ENCODE measurements around the gene HOXA9. TPM values are rescaled to one million over a fixed set of nuclear protein-coding genes. Genes with fewer than 3 reads are reported as not detected.

Gene HOXA9
- total RNA-seq, 2 donors from 2014 or later = 2.4 TPM; not detected in 1

DNA sequence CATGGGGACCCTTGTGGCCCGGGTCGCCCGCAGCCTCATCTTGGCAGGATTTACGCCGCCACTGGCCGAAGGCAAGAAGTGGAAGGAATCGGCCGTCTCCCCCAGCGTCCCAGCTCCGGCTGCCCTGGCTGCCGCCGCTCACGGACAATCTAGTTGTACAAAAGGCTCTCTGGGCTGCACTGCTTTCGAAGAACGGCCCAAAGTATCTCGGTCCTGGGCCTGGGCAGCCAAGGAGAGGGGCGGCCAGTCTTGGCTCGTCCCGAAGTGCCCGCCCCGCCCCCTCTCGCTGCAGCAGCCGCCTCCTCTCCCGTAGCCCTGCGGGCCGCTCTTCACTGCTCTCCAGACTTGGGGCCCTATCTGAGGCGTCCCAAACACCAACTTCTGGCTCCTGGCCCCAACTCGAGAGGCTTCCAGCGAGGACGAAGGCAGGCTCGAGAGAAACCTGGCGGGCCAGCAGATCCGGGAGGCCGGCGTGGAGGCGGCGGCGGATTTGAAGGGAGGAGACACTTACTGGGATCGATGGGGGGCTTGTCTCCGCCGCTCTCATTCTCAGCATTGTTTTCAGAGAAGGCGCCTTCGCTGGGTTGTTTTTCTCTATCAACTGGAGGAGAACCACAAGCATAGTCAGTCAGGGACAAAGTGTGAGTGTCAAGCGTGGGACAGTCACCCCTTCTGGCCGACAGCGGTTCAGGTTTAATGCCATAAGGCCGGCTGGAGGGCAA, 809 bp downstream of the HOXA9 start:
- H3K27me3 Mint-ChIP-seq = peaks cover 49 to 52% of the 10 kb centered on the region in 2 donors
- DNase-seq (ENCODE audit: low spot score) (peak; percentile 56), ATAC-seq (peak in 1 of 2 donors; percentile 4)
- H3K27ac Mint-ChIP-seq = no peak overlapping the region
- no peaks in the 10 kb centered on the region for H3K9me3 Mint-ChIP-seq
- H3K36me3 Mint-ChIP-seq = peaks cover 6% of the 10 kb centered on the region
- H3K4me1 Mint-ChIP-seq (ENCODE audit: low read depth in 2 of 2) = peaks cover 32% of the 10 kb centered on the region in 2 donors
- peak overlapping the region; percentile 71 for H3K4me3 Mint-ChIP-seq

DNA sequence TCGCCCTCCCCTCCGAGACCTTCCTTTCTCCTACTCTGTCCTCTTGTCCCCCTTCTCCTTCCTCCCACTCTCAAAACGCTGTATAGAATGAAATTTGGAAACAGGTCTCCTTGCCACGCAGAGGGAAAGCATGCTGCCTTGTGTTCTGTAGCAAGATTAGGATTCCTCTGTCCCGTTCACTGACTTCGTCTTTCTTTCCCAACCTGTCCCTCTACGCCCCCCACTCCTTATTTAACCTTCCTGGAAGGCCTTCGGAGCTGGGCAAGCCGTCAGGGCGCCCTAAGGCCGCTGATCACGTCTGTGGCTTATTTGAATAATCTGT, 1.3 kb downstream of the HOXA9 start:
- ATAC-seq = no peak
- peak overlapping the region; percentile 71 for H3K4me3 Mint-ChIP-seq
- no peak overlapping the region for H3K27ac Mint-ChIP-seq

GRCh38 chr7:27163288-27164044, 1.9 kb downstream of the HOXA9 start:
- ATAC-seq (no peak), DNase-seq (ENCODE audit: low spot score) (no peak)
- Mint-ChIP-seq H3K4me3 (peak overlapping the region; percentile 71), H3K4me1 (ENCODE audit: low read depth in 2 of 2) (peaks cover 27% of the 10 kb centered on the region in 2 donors), H3K27ac (no peak overlapping the region), H3K27me3 (peaks cover 51 to 55% of the 10 kb centered on the region in 2 donors), H3K36me3 (peaks cover 1% of the 10 kb centered on the region), H3K9me3 (no peaks in the 10 kb centered on the region)

More for the DNA sequence above, 1.3 kb downstream of the HOXA9 start:
- H3K4me1 Mint-ChIP-seq (ENCODE audit: low read depth in 2 of 2) = peaks cover 32 to 33% of the 10 kb centered on the region in 2 donors
- H3K9me3 Mint-ChIP-seq = no peaks in the 10 kb centered on the region
- H3K27me3 Mint-ChIP-seq = peaks cover 53 to 55% of the 10 kb centered on the region in 2 donors
- peaks cover 6% of the 10 kb centered on the region for H3K36me3 Mint-ChIP-seq
- DNase-seq (ENCODE audit: low spot score) = no peak

- no peak overlapping the region for H3K27ac Mint-ChIP-seq
- H3K27me3 Mint-ChIP-seq = peaks cover 52 to 59% of the 10 kb centered on the region in 2 donors
- no peaks in the 10 kb centered on the region for H3K36me3 Mint-ChIP-seq
- H3K4me3 Mint-ChIP-seq = no peak overlapping the region
- H3K4me1 Mint-ChIP-seq (ENCODE audit: low read depth in 2 of 2) = peaks cover 32 to 33% of the 10 kb centered on the region in 2 donors
- no peaks in the 10 kb centered on the region for H3K9me3 Mint-ChIP-seq
- ATAC-seq (no peak), DNase-seq (ENCODE audit: low spot score) (no peak)
These were observed 2.6 kb downstream of the HOXA9 start for GRCh38 chr7:27162561-27163287.

GRCh38 chr7:27161721-27162560, 3.4 kb downstream of the HOXA9 start:
- no peaks in the 10 kb centered on the region for H3K36me3 Mint-ChIP-seq
- ATAC-seq (no peak), DNase-seq (ENCODE audit: low spot score) (no peak)
- H3K27ac Mint-ChIP-seq = no peak overlapping the region
- H3K4me1 Mint-ChIP-seq (ENCODE audit: low read depth in 2 of 2) = peaks cover 30 to 31% of the 10 kb centered on the region in 2 donors
- no peak overlapping the region for H3K4me3 Mint-ChIP-seq
- H3K9me3 Mint-ChIP-seq = no peaks in the 10 kb centered on the region
- H3K27me3 Mint-ChIP-seq = peaks cover 53 to 59% of the 10 kb centered on the region in 2 donors

GRCh38 chr7:27161214-27161720, 4.1 kb downstream of the HOXA9 start:
- no peak overlapping the region for H3K27ac Mint-ChIP-seq

DNA sequence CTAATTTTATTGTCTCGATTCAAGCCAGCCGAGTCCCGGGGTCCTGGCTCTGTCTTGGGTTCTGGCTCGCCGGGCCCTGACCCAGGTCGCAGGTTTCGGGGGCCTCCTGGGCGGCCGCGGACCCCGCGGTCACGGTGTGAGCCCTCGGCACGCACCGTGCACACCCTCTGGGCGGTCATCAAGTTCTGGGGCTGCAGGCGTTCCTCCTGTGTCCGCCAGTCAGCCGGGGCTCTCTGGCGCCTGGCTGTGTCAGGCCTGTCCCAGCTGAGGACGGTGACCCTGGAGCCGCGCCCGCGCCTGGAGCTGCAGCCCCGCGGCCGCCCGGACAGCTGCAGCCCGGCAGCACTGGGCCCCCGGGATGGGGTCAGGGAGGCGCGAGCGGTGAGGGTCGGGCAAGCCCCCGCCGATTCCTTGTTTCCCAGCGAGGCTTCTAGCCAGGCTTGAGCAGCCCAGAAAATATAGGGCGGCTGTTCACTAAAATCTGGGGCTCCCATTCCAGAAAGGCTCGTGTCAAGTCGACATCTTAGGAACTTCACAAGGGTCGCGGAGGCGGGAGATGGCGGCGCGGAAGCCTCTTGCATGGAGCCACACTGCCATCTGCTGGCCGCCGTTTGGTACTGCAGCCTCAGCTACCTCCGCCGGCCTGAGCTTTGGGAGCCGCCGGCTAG, 4.7 kb downstream of the HOXA9 start:
- DNase-seq (ENCODE audit: low spot score) = peak; percentile 84

More at GRCh38 chr7:27161214-27161720, 4.1 kb downstream of the HOXA9 start:
- H3K4me1 Mint-ChIP-seq (ENCODE audit: low read depth in 2 of 2) = peaks cover 29 to 35% of the 10 kb centered on the region in 2 donors
- no peaks in the 10 kb centered on the region for H3K9me3 Mint-ChIP-seq
- peak overlapping the region; percentile 79 for H3K4me3 Mint-ChIP-seq
- no peaks in the 10 kb centered on the region for H3K36me3 Mint-ChIP-seq
- DNase-seq (ENCODE audit: low spot score) (no peak), ATAC-seq (no peak)
- peaks cover 54 to 56% of the 10 kb centered on the region in 2 donors for H3K27me3 Mint-ChIP-seq

DNA sequence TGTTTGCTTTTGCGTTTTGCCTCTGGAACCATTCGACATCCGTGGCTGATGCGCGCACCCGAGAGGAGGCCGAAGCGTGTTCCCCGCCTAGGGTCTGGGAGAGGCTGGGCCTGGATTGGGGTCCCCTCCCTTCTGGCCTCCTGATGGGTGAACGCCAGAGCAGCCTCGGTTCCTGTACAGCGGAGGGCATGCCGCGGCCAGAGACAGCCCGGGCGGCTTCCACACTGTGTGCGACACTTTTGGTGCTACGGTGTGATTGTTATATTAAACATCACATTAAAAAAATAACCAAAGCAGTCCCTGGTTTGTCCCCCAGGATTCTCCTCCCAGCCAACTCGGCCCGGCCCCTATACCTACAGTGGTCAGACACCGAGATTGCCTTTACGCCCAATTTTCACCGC, 5.2 kb downstream of the HOXA9 start:
- Mint-ChIP-seq H3K36me3 (no peaks in the 10 kb centered on the region), H3K9me3 (no peaks in the 10 kb centered on the region), H3K4me1 (ENCODE audit: low read depth in 2 of 2) (peaks cover 30 to 36% of the 10 kb centered on the region in 2 donors), H3K27ac (no peak overlapping the region), H3K27me3 (peaks cover 56 to 58% of the 10 kb centered on the region in 2 donors), H3K4me3 (peak overlapping the region; percentile 69)
- ATAC-seq (peak; percentile 22 to 24), DNase-seq (ENCODE audit: low spot score) (peak; percentile 60)

More for the DNA sequence above, 4.7 kb downstream of the HOXA9 start:
- Mint-ChIP-seq H3K4me1 (ENCODE audit: low read depth in 2 of 2) (peaks cover 28 to 36% of the 10 kb centered on the region in 2 donors), H3K36me3 (no peaks in the 10 kb centered on the region), H3K27ac (no peak overlapping the region), H3K27me3 (peaks cover 55% of the 10 kb centered on the region in 2 donors), H3K4me3 (peak overlapping the region; percentile 79), H3K9me3 (no peaks in the 10 kb centered on the region)
- ATAC-seq = peak; percentile 71 to 80

DNA sequence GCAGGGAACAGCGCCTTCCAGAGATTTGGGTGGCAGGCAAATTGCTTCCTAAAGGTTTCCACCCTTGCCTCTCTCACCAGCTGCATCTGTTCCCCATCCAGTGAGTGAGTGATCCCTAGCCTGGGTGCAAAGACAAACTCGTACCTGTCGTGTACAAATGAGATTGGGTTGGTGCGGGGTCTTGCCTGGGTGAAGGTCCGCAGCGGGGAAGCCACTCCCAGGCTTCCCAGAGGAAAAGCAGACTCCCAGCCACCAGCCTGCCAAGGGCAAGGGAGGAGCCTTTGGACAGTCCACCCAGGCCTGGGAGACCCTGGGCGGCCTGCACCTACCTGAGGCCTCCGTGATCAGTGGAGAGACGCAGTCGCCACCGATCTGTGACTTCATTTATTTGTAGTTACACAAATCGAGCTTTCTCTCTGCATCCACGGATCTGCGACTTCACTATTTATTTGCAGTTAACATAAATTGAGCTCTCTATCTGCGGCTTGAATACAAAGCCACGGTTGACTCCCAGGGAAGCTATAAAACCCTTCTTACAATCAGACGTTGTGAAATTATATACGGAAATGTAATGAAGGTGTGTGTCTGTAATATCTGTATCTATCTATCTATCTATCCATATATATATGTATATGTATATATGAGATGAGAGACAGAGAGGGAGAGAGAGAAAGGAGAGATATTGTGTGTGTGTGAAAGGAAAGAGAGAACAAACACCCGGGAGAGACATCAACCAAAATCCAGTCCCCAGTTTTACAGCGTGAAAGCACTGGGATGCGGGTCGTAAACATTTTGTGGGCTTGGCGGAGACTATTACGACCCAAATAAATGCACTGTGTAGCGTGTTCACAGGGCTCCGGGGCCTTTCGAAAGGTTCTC, 5.8 kb downstream of the HOXA9 start:
- ATAC-seq (no peak), DNase-seq (ENCODE audit: low spot score) (no peak)
- H3K9me3 Mint-ChIP-seq = no peaks in the 10 kb centered on the region
- no peak overlapping the region for H3K27ac Mint-ChIP-seq
- peaks cover 35 to 38% of the 10 kb centered on the region in 2 donors for H3K4me1 Mint-ChIP-seq (ENCODE audit: low read depth in 2 of 2)
- H3K36me3 Mint-ChIP-seq = no peaks in the 10 kb centered on the region
- H3K27me3 Mint-ChIP-seq = peaks cover 58 to 64% of the 10 kb centered on the region in 2 donors
- H3K4me3 Mint-ChIP-seq = peak overlapping the region; percentile 69

DNA sequence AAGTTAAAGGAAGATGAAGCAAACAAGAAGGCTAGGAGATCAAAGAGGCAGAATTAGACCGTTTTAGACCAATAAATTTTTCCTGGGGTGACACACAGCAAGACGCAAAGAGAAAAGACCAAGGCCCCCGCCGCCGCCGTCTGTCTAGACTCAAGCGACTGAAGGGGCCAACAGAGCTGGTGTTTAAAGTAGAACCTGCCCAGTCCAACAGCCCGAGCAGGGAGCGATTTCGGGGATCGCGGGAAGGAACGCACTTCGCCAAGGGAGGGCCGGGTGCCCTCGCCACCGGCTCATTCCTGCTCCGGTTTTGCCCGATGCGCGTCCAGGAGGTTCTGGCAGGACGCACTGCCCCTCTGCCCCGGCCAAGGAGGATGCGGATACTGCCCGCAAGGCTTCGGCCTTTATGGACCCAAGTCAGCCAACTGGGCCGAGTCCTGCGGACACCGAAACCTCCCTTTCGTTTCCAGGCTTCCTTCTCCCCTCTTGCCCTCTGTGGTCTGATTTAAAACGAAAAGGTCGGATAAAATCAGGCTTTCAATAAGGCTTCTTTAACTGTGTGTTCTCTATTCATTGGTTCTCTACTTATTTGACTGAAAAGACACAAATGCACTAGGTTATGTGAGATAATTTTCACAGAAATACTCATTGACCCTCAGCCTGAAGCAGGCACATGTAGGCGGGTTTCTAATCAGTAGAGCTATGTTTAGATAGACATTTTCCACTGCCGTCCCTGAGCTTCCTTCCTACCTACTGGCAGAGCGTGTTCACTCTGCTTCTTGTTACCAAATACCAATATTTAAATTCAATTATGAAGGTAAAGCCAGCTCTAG, 6.7 kb downstream of the HOXA9 start:
- no peak for ATAC-seq
- Mint-ChIP-seq H3K36me3 (no peaks in the 10 kb centered on the region), H3K9me3 (no peaks in the 10 kb centered on the region), H3K27me3 (peaks cover 59 to 66% of the 10 kb centered on the region in 2 donors), H3K4me3 (no peak overlapping the region), H3K4me1 (ENCODE audit: low read depth in 2 of 2) (peaks cover 38 to 39% of the 10 kb centered on the region in 2 donors), H3K27ac (no peak overlapping the region)
- DNase-seq (ENCODE audit: low spot score) = peak; percentile 44

GRCh38 chr7:27157702-27158431, 7.5 kb downstream of the HOXA9 start:
- peaks cover 61 to 66% of the 10 kb centered on the region in 2 donors for H3K27me3 Mint-ChIP-seq
- H3K9me3 Mint-ChIP-seq = no peaks in the 10 kb centered on the region
- H3K4me1 Mint-ChIP-seq (ENCODE audit: low read depth in 2 of 2) = peaks cover 35 to 42% of the 10 kb centered on the region in 2 donors
- no peak overlapping the region for H3K4me3 Mint-ChIP-seq
- H3K27ac Mint-ChIP-seq = peak overlapping the region; percentile 0 to 67
- no peak for ATAC-seq
- peak; percentile 54 for DNase-seq (ENCODE audit: low spot score)
- H3K36me3 Mint-ChIP-seq = no peaks in the 10 kb centered on the region

All from natural killer cell treated with Interleukin-12 subunit alpha and Interleukin-12 subunit beta and Interleukin-15 and Interleukin-18, amount 100 ng/mL, for 72 hours (primary cell).